Measurements from ENCODE around the gene NUP210L. TPM values are rescaled to one million over a fixed set of nuclear protein-coding genes. Genes with fewer than 3 reads are reported as not detected.
"Not testable (repeated sequence)": the region's sequence is repeated elsewhere in the genome, so short reads cannot be mapped to it uniquely, and the experiment has no call there.

Gene NUP210L
- total RNA-seq, 2 donors from 2014 or later: 0.07 to 0.11 TPM

GRCh38 chr1:154006136-154006535 lies 148.7 kb downstream of the NUP210L start:
- WGBS, 2 experiments (ENCODE audit: insufficient coverage in 1 of 2, insufficient read length in 1 of 2): 90 to 92% methylated on average over 2 to 3 of the region's 3 CpGs
- H3K4me1 Mint-ChIP-seq: no peaks in the 10 kb centered on the region

DNA sequence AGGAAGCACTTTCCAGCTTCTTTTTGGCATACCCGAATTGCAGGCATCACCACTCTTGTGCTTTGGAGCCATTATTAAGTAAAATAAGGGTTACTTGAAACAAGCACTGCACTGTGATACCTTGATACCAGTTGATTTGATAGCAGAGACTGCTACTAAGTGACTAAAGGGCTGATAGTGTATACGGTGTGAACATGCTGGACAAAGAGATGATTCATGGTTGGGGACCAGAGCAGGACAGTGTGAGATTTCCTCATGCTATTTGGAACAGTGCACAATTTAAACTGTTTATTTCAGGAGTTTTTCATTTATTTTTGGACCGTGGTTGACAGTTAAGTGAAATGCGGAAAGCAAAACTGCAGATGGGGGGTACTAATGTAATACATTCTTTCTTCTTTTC lies 154.5 kb downstream of the NUP210L start:
- Histone ChIP-seq H3K4me1 (ENCODE audit: control insufficient read depth, insufficient read depth, low read length) (no peaks in the 10 kb centered on the region), H3K4me3 (ENCODE audit: low read length) (no peak overlapping the region), H3K27ac (ENCODE audit: low read depth, low read length) (no peak overlapping the region), H3K9me3 (ENCODE audit: control insufficient read depth, low read length) (no peaks in the 10 kb centered on the region), H3K9ac (ENCODE audit: extremely low read depth, low read length, poor library complexity, severe bottlenecking) (no peak overlapping the region), H3K27me3 (ENCODE audit: control insufficient read depth, insufficient read depth, low read length, poor library complexity, severe bottlenecking) (no peaks in the 10 kb centered on the region), H3K36me3 (ENCODE audit: control insufficient read depth, insufficient read depth, low read length) (peaks cover 3% of the 10 kb centered on the region)
- Mint-ChIP-seq H3K9me3 (peaks cover 4% of the 10 kb centered on the region), H3K27me3 (ENCODE audit: insufficient read depth) (no peaks in the 10 kb centered on the region), H3K36me3 (ENCODE audit: low read depth) (peaks cover 8% of the 10 kb centered on the region), H3K27ac (no peak overlapping the region), H3K4me3 (no peak overlapping the region), H3K4me1 (no peaks in the 10 kb centered on the region)
- DNase-seq: no peak
- WGBS, 2 experiments (ENCODE audit: insufficient coverage in 1 of 2, insufficient read length in 1 of 2): 96 to 98% methylated on average over 3 of the region's 4 CpGs
- no peak for TF ChIP-seq CTCF (conservative IDR thresholded peaks at IDR 0.05)

More at GRCh38 chr1:154006136-154006535, 148.7 kb downstream of the NUP210L start:
- no peaks in the 10 kb centered on the region for H3K9me3 ChIP-seq (ENCODE audit: control insufficient read depth, low read length)
- H3K4me3 Mint-ChIP-seq: no peak overlapping the region
- no peaks in the 10 kb centered on the region for H3K27me3 Mint-ChIP-seq (ENCODE audit: insufficient read depth)
- H3K27ac Mint-ChIP-seq: no peak overlapping the region
- H3K36me3 Mint-ChIP-seq (ENCODE audit: low read depth): no peaks in the 10 kb centered on the region
- no peak overlapping the region for H3K9ac ChIP-seq (ENCODE audit: extremely low read depth, low read length, poor library complexity, severe bottlenecking)
- H3K4me1 ChIP-seq (ENCODE audit: control insufficient read depth, insufficient read depth, low read length): no peaks in the 10 kb centered on the region
- DNase-seq: no peak
- H3K4me3 ChIP-seq (ENCODE audit: low read length): no peak overlapping the region
- H3K36me3 ChIP-seq (ENCODE audit: control insufficient read depth, insufficient read depth, low read length): no peaks in the 10 kb centered on the region
- H3K9me3 Mint-ChIP-seq: no peaks in the 10 kb centered on the region
- no peak for TF ChIP-seq CTCF (conservative IDR thresholded peaks at IDR 0.05)
- H3K27me3 ChIP-seq (ENCODE audit: control insufficient read depth, insufficient read depth, low read length, poor library complexity, severe bottlenecking): no peaks in the 10 kb centered on the region
- H3K27ac ChIP-seq (ENCODE audit: low read depth, low read length): no peak overlapping the region

GRCh38 chr1:153996882-153997281 lies 158.0 kb downstream of the NUP210L start:
- H3K27ac Mint-ChIP-seq; H3K9me3 ChIP-seq (ENCODE audit: control insufficient read depth, low read length); H3K4me3 Mint-ChIP-seq; H3K9me3 Mint-ChIP-seq; H3K27me3 ChIP-seq (ENCODE audit: control insufficient read depth, insufficient read depth, low read length, poor library complexity, severe bottlenecking); H3K27me3 Mint-ChIP-seq (ENCODE audit: insufficient read depth); DNase-seq; H3K4me3 ChIP-seq (ENCODE audit: low read length); H3K27ac ChIP-seq (ENCODE audit: low read depth, low read length); H3K4me1 ChIP-seq (ENCODE audit: control insufficient read depth, insufficient read depth, low read length); H3K9ac ChIP-seq (ENCODE audit: extremely low read depth, low read length, poor library complexity, severe bottlenecking); H3K4me1 Mint-ChIP-seq: not testable (repeated sequence)
- WGBS, 2 experiments (ENCODE audit: insufficient coverage in 1 of 2, insufficient read length in 1 of 2): 94 to 95% methylated on average over 6 to 8 of the region's 10 CpGs
- peaks cover 35% of the 10 kb centered on the region for H3K36me3 Mint-ChIP-seq (ENCODE audit: low read depth)
- peaks cover 35% of the 10 kb centered on the region for H3K36me3 ChIP-seq (ENCODE audit: control insufficient read depth, insufficient read depth, low read length)

- H3K27ac Mint-ChIP-seq: no peak overlapping the region
- H3K4me3 ChIP-seq (ENCODE audit: low read length): no peak overlapping the region
- DNase-seq: no peak
- H3K9ac ChIP-seq (ENCODE audit: extremely low read depth, low read length, poor library complexity, severe bottlenecking): no peak overlapping the region
- TF ChIP-seq CTCF (conservative IDR thresholded peaks at IDR 0.05): no peak
- H3K9me3 ChIP-seq (ENCODE audit: control insufficient read depth, low read length): no peaks in the 10 kb centered on the region
- no peaks in the 10 kb centered on the region for H3K4me1 ChIP-seq (ENCODE audit: control insufficient read depth, insufficient read depth, low read length)
- H3K36me3 Mint-ChIP-seq (ENCODE audit: low read depth): peaks cover 45% of the 10 kb centered on the region
- peaks cover 4% of the 10 kb centered on the region for H3K9me3 Mint-ChIP-seq
- peaks cover 10% of the 10 kb centered on the region for H3K4me1 Mint-ChIP-seq
- H3K27me3 ChIP-seq (ENCODE audit: control insufficient read depth, insufficient read depth, low read length, poor library complexity, severe bottlenecking): no peaks in the 10 kb centered on the region
- no peak overlapping the region for H3K4me3 Mint-ChIP-seq
- 95 to 97% methylated on average over 11 of the region's 11 CpGs for WGBS, 2 experiments (ENCODE audit: insufficient coverage in 1 of 2, insufficient read length in 1 of 2)
- no peaks in the 10 kb centered on the region for H3K27me3 Mint-ChIP-seq (ENCODE audit: insufficient read depth)
- H3K27ac ChIP-seq (ENCODE audit: low read depth, low read length): no peak overlapping the region
- peaks cover 45% of the 10 kb centered on the region for H3K36me3 ChIP-seq (ENCODE audit: control insufficient read depth, insufficient read depth, low read length)
Observed at GRCh38 chr1:153995640-153996039, 159.2 kb downstream of the NUP210L start.

Data from endodermal cell (in vitro differentiated cells).